Coronary artery (tissue), 2 donors: ENCODE measurements around the gene EXOSC9.

Source experiments
- DNase-seq: peaks from one replicate; pipeline ENCODE4 v3.0.0-alpha.2; 2017; ENCODE audit warnings: low spot score
- H3K27ac ChIP-seq, 2 donors: fragments of 200-600 bp; sonication (generic); one replicate each; pipeline ENCODE4 v1.5.1; 2016 to 2019
- H3K4me3 ChIP-seq: fragments of 200-600 bp; sonication (generic); 2 replicates; pipeline ENCODE4 v1.5.1; 2016; ENCODE audit warnings: mild to moderate bottlenecking, moderate library complexity
- TF ChIP-seq, protein P1 (sequence below): fragments of 200-600 bp; sonication (generic); IDR thresholded peaks from one replicate; pipeline ENCODE4 v1.5.1; 2019; ENCODE audit warnings: antibody characterized with exemption

Gene EXOSC9

DNA sequence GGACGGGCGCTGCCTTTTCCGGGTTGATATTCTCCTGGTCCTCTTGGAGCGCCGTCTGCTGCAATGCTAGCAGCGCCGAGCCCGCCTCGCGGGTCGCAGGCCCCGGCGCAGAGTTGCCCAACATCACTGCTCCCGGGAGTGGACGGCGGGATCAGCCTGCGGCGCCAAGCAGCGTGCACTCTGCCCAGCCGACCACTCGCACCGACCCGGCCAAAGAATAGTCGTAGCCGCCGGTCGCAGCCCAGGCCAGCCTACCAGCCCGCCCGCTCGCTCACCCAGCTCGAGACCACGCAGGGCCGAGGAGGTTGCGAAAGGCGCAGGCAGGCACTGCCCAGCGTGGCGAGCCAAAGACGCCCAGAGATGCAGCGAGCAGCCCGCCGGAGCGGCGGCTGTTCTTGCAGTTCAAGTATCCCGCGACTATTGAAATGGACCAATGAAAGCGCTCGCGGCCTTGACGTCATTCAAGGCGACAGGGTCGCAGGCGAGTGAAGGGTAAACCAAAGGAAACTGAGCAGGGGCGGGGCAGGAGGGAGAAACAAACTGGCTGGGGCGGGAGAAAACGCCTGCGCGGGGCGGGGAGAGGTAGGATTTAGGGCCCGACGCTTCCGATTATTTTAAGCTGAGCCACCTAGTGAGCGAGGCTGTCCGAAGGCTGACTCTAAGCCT, 22.5 kb downstream of the EXOSC9 start, which contains the start of gene CCNA2:
CCNA2 (minus strand) TSS at position 379 of the 666 bp plus-strand sequence; CDS start at position 124, 255 bp downstream.
- TF ChIP-seq, protein P1, sequence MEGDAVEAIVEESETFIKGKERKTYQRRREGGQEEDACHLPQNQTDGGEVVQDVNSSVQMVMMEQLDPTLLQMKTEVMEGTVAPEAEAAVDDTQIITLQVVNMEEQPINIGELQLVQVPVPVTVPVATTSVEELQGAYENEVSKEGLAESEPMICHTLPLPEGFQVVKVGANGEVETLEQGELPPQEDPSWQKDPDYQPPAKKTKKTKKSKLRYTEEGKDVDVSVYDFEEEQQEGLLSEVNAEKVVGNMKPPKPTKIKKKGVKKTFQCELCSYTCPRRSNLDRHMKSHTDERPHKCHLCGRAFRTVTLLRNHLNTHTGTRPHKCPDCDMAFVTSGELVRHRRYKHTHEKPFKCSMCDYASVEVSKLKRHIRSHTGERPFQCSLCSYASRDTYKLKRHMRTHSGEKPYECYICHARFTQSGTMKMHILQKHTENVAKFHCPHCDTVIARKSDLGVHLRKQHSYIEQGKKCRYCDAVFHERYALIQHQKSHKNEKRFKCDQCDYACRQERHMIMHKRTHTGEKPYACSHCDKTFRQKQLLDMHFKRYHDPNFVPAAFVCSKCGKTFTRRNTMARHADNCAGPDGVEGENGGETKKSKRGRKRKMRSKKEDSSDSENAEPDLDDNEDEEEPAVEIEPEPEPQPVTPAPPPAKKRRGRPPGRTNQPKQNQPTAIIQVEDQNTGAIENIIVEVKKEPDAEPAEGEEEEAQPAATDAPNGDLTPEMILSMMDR, result no peak
- peak within 1 kb of the TSS; percentile 68 to 77 for H3K27ac ChIP-seq
- peak; percentile 96 for DNase-seq
- H3K4me3 ChIP-seq, result peak within 1 kb of the TSS; percentile 73

DNA sequence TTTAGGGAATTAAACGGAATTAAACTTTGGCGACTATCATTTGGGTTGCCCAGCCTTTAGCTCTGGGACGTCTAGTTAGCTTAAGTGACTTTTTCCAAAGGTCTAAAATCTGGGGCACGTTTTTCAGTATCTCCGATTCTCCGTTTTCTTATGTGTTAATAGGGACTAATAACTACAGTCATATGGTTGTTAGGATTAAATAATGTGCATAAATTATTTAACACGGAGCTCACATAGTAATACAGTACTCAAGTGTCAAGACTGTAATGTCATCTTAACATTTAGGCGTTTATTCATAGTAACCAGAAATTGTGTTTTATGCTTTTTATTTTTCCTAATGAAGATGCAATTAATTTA, 23.0 kb downstream of the EXOSC9 start:
- Histone ChIP-seq H3K27ac (peak overlapping the region; percentile 68 to 77), H3K4me3 (peak overlapping the region; percentile 73)
- TF ChIP-seq, protein P1, result no peak
- DNase-seq, result no peak

DNA sequence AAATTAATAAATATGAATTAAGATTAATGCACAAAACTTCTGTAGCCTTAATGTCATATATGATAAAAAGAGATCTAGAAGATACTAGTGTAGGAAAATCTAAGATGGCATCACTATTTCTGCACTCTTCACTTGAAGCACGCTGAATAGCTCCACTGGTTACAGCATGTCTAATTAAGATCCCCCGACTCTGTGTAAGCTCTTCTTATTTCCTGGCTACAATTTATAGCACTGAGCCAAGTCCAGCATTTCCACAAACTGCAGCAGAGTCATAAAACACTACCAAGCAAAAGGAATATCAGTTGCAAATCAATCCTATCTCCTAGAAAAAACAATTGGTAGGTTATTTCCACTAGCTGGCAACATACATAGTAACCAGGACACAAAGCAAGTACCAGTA, 23.8 kb downstream of the EXOSC9 start:
- DNase-seq, result no peak
- no peak overlapping the region for H3K27ac ChIP-seq
- TF ChIP-seq, protein P1, result no peak
- no peak overlapping the region for H3K4me3 ChIP-seq

DNA sequence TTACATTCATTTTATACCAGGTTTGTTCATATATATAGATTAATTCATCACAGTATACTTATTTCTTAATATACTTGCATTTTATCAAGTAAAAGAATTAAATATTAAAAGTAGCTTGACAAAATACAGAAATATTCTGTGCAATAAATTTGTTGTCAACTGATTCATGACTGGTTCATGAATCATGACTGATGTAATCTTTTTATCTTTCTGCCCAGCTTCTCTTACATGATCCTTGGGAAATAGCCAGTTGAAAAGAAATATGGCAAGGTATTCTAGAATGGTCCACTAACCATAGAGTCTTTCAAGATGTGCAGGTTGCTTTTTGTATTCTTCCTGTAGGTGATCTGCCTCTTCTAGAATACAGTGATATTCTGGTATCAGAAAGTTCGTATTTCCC, 26.7 kb downstream of the EXOSC9 start:
- no peak overlapping the region for H3K4me3 ChIP-seq
- no peak overlapping the region for H3K27ac ChIP-seq
- no peak for DNase-seq
- TF ChIP-seq, protein P1, result no peak

DNA sequence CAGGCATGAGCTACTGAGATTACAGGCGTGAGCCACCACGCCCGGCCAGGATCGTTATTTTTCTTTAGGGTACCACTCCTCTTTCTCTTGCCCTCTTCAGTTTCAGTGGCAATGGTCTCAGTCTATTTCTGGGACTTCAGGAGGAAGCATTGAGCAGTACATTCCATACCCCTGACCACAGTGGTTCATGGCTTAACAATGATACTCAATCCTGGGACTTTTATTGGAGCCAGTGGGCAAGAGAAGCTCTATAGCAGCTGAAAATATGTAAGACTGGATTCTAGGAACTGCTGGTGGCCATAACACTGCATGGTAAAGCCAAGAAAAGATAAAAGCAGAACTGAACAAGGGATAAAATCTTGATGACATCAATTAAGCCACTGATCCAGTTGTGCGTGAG, 28.4 kb downstream of the EXOSC9 start:
- Histone ChIP-seq H3K4me3 (no peak overlapping the region), H3K27ac (no peak overlapping the region)
- DNase-seq, result no peak
- TF ChIP-seq, protein P1, result no peak

DNA sequence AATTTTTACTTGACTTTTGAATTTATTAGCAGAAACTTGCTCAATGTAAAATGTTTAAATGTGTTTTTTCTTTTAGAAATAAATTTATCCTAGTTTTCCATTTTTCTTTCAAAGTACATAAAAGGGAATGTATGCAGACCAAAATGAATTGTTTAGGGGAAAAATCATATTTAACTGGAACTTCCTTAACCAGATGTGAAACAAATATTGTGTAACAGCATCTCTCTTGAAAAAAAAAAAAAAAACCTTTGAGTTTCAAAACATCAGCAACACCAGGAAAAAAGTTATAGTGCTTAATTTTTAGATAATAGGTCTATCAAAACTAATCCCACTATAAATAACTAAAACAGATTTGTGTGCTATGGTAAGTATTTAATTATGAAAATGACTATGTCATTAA, 37.0 kb downstream of the EXOSC9 start:
- TF ChIP-seq, protein P1, result no peak
- Histone ChIP-seq H3K4me3 (no peak overlapping the region), H3K27ac (no peak overlapping the region)
- DNase-seq, result no peak

DNA sequence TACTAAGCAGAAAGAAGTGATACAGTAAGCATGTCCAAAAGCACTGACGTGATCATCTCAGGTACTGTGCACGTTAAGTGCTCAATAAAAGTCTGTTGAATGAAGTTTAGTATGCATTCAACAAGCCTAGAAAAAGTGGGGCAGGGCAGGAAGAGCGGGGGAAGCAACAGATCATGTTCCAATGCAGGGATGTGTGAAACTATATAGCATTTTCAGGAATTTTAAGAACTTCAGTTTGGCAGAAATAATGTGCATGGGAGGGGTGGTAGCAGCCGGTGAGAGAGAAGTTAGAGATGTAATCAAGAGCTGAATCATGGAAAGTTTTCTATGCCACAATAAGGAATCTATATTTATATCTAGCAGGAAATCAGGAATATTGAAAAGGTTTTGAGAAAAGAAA, 41.7 kb downstream of the EXOSC9 start:
- TF ChIP-seq, protein P1, result no peak
- Histone ChIP-seq H3K4me3 (no peak overlapping the region), H3K27ac (no peak overlapping the region)
- no peak for DNase-seq
